GM21737 (cell line): ENCODE measurements around the gene SLC24A4.

ENCODE experiments used
- ATAC-seq: cut with Tn5 transposase; IDR thresholded peaks from one replicate; pipeline ENCODE4 v1.9.1; 2021; ENCODE audit warnings: mild to moderate bottlenecking, moderate library complexity; ENCODE audit not compliant: unreplicated experiment

SLC24A4 gene

GRCh38 chr14:92538412-92538985 is 215.5 kb downstream of the SLC24A4 start:
- no peak for ATAC-seq

- ATAC-seq: no peak
These were observed 216.5 kb downstream of the SLC24A4 start for GRCh38 chr14:92539419-92539818.

- no peak for ATAC-seq
These were observed 216.9 kb downstream of the SLC24A4 start for GRCh38 chr14:92539875-92540274.

GRCh38 chr14:92540472-92541048 is 217.6 kb downstream of the SLC24A4 start:
- ATAC-seq: no peak

GRCh38 chr14:92542766-92543554 is 220.0 kb downstream of the SLC24A4 start:
- ATAC-seq: no peak

GRCh38 chr14:92544051-92544720 is 221.2 kb downstream of the SLC24A4 start:
- no peak for ATAC-seq

- ATAC-seq: no peak
These were observed 223.5 kb downstream of the SLC24A4 start for GRCh38 chr14:92546347-92547053.

GRCh38 chr14:92549105-92549858 is 226.3 kb downstream of the SLC24A4 start:
- ATAC-seq: no peak

GRCh38 chr14:92549859-92550230 is 226.9 kb downstream of the SLC24A4 start:
- no peak for ATAC-seq
